GM12878 (cell line): ENCODE results near the gene ISM1. TPM values are rescaled to one million over a fixed set of nuclear protein-coding genes. Genes with fewer than 3 reads are reported as not detected.

ENCODE experiments used
- ATAC-seq: fragments of 200-7000 bp; cut with Tn5 transposase; 3 replicates; pipeline ENCODE4 v1.9.1; 2020; ENCODE audit warnings: mild to moderate bottlenecking, moderate library complexity
- BruUV-seq: library from RNA; stranded (reverse); fragments of 400-500 nt; replicated peaks from 2 replicates; lab custom pipeline; 2021; lab: Mats Ljungman, UMichigan
- CTCF ChIA-PET: fragments of 300-600 bp; sonication (Branson Sonifier 250); formaldehyde crosslinking; extraction: SDS; loops from one replicate; lab custom pipeline; 2021; ENCODE audit warnings: inconsistent platforms; lab: Yijun Ruan, JAX
- POLR2A ChIA-PET: fragments of 350-600 bp; formaldehyde crosslinking; extraction: SDS; loops from one replicate; lab custom pipeline; 2021; ENCODE audit warnings: inconsistent platforms; lab: Charles Lee
- RAD21 ChIA-PET: fragments of 300-600 bp; sonication (Branson Sonifier 250); formaldehyde crosslinking; loops from one replicate; lab custom pipeline; 2023; ENCODE audit warnings: antibody characterized with exemption; ENCODE audit not compliant: unreplicated experiment; lab: Charles Lee
- SMC1A ChIA-PET: fragments of 300-600 bp; sonication (Branson Sonifier 250); formaldehyde crosslinking; loops from one replicate; lab custom pipeline; 2023; ENCODE audit not compliant: unreplicated experiment, uncharacterized antibody; lab: Charles Lee
- DNase-seq: peaks from one replicate; pipeline ENCODE4 v3.0.0-alpha.2; 2011; ENCODE audit warnings: low read depth, low spot score
- FAIRE-seq: peaks from 3 replicates; lab custom pipeline; 2011; peaks lifted over from hg19 to GRCh38; lab: Jason Lieb, UNC
- H2AFZ ChIP-seq: 2 replicates; pipeline ENCODE4 v1.6.0; 2011; ENCODE audit warnings: low read depth, low read length, control low read depth; ENCODE audit not compliant: control insufficient read depth
- H3K27ac ChIP-seq: 2 replicates; pipeline ENCODE4 v1.5.1; 2011; ENCODE audit warnings: control low read depth; ENCODE audit not compliant: control insufficient read depth, insufficient read depth
- H3K27me3 ChIP-seq, 2 experiments: replicated peaks in 1 of 2; 2 replicates each; pipeline versions ENCODE4 v1.6.0 to v1.6.1; 2011; ENCODE audit warnings: low read length in 1 of 2; ENCODE audit not compliant: control insufficient read depth in 2 of 2, insufficient read depth in 2 of 2
- H3K36me3 ChIP-seq, 2 experiments: 2 replicates each; pipeline ENCODE4 v1.5.1; 2011; ENCODE audit warnings: low read length in 1 of 2; ENCODE audit not compliant: control insufficient read depth in 2 of 2, insufficient read depth in 2 of 2
- H3K4me1 ChIP-seq: 2 replicates; pipeline ENCODE4 v1.6.1; 2011; ENCODE audit warnings: mild to moderate bottlenecking, low read length, moderate library complexity, mixed read lengths; ENCODE audit not compliant: control insufficient read depth, insufficient read depth
- H3K4me2 ChIP-seq: 2 replicates; pipeline ENCODE4 v1.6.0; 2011; ENCODE audit warnings: control low read depth; ENCODE audit not compliant: control insufficient read depth, insufficient read depth
- H3K4me3 ChIP-seq: fragments of 200-600 bp; sonication (generic); 2 replicates; pipeline ENCODE4 v1.5.1; 2016
- H3K79me2 ChIP-seq: 2 replicates; pipeline ENCODE4 v1.6.0; 2011; ENCODE audit warnings: low read length; ENCODE audit not compliant: control insufficient read depth, insufficient read depth
- H3K9ac ChIP-seq: 2 replicates; pipeline ENCODE4 v1.8.0; 2011; ENCODE audit warnings: low read length, control low read depth, mixed read lengths; ENCODE audit not compliant: control insufficient read depth, insufficient read depth
- H3K9me3 ChIP-seq: replicated peaks from 3 replicates; pipeline ENCODE4 v1.5.1; 2011; ENCODE audit warnings: mild to moderate bottlenecking, low read length; ENCODE audit not compliant: control insufficient read depth, insufficient read depth
- H4K20me1 ChIP-seq: 2 replicates; pipeline ENCODE4 v1.6.0; 2011; ENCODE audit not compliant: control insufficient read depth, insufficient read depth
- CBX3 ChIP-seq: fragments of 200-600 bp; sonication (generic); IDR thresholded peaks from 2 replicates; pipeline ENCODE4 v1.6.1; 2016; ENCODE audit warnings: low read depth, borderline replicate concordance
- GABPA ChIP-seq: IDR thresholded peaks from 2 replicates; pipeline ENCODE4 v1.6.1; 2014; ENCODE audit warnings: antibody characterized with exemption, low read depth, mild to moderate bottlenecking, inconsistent platforms
- SMARCA5 ChIP-seq: fragments of 450-650 bp; IDR thresholded peaks from 2 replicates; pipeline ENCODE4 v1.6.1; 2017; ENCODE audit warnings: mild to moderate bottlenecking
- TCF12 ChIP-seq: IDR thresholded peaks from 2 replicates; pipeline ENCODE4 v1.6.1; 2011; ENCODE audit warnings: low read depth, mild to moderate bottlenecking, low read length
- WRNIP1 ChIP-seq: IDR thresholded peaks from 2 replicates; pipeline ENCODE4 v1.6.1; 2011; ENCODE audit warnings: low read depth, low read length, improper control_type of control experiment, borderline replicate concordance
- ZNF207 ChIP-seq: fragments of 450-650 bp; IDR thresholded peaks from 2 replicates; pipeline ENCODE4 v1.6.1; 2014; ENCODE audit warnings: antibody characterized with exemption, mild to moderate bottlenecking, borderline replicate concordance
- ZNF24 ChIP-seq: fragments of 450-650 bp; IDR thresholded peaks from 2 replicates; pipeline ENCODE4 v1.6.1; 2017; ENCODE audit warnings: antibody characterized with exemption, mild to moderate bottlenecking
- WGBS: methylation state at CpG from one replicate; pipeline ENCODE4 v1.1.6; 2016; ENCODE audit warnings: low lambda C conversion rate; ENCODE audit not compliant: insufficient replicate concordance, insufficient coverage; ENCODE audit errors: missing lambda C conversion rate; 5-methylcytosine and 5-hydroxymethylcytosine counted together
- in situ Hi-C: fragments of 300-500 bp; cut with MboI; formaldehyde crosslinking; loops from 9 replicates; pipeline ENCODE4 v1.14.3; 2018; ENCODE audit warnings: mixed read lengths
- intact Hi-C: fragments of 100-400 bp; cut with micrococcal nuclease; formaldehyde crosslinking; loops from one replicate; pipeline ENCODE4 v1.14.2; 2022; ENCODE audit not compliant: unreplicated experiment
- polyA plus RNA-seq, 11 experiments: library from polyadenylated mRNA; depleted of rRNA in 4 of 11; unstranded in 6 of 11; stranded (reverse) in 5 of 11; fragments of >200 nt; fragmentation: Nextera tagmentation in 4 of 11; fragmentation: Illumina TruSeq in 1 of 11; extraction: Ambion mirVana in 4 of 11; extraction: Trizol in 1 of 11; gene quantifications; 1 replicate in 1 of 11; 2 replicates in 10 of 11; pipeline versions ENCODE4 v1.2.1 to v1.2.3, GENCODE V29; 2011 to 2016; ENCODE audit warnings: inconsistent platforms in 2 of 11, missing spikeins in 2 of 11, low read depth in 1 of 11
- total RNA-seq, 4 experiments: library from RNA; depleted of rRNA in 3 of 4; stranded (reverse); fragments of >200 nt in 3 of 4; fragmentation: Illumina TruSeq in 1 of 4; extraction: Trizol in 1 of 4; gene quantifications; 2 replicates each; pipeline versions ENCODE4 v1.2.1 to v1.2.3, GENCODE V29; 2013 to 2021

The ISM1 gene
- total and polyA plus RNA-seq, 10 of the 15 experiments (the other 5 are each of a cell fraction or from before 2014, with no cell fraction given): 0.01 to 0.03 TPM; not detected in 8

- H3K9ac ChIP-seq: no peak overlapping the region
- no peaks in the 10 kb centered on the region for H3K27me3 ChIP-seq
- TF ChIP-seq CBX3 (no peak), SMARCA5 (no peak), TCF12 (no peak), ZNF207 (no peak), GABPA (no peak), WRNIP1 (no peak), ZNF24 (no peak)
- no peaks in the 10 kb centered on the region for H3K4me1 ChIP-seq
- no peak overlapping the region for H2AFZ ChIP-seq
- intact Hi-C loops: no loop called here
- ChIA-PET RAD21 (no interaction called here), POLR2A (no interaction called here), CTCF (interaction anchor here (0.5 to 2.2 kb wide), 3 partner anchors 11 to 497 kb away, joined by 3 to 5 read pairs (median 4); no protein-coding TSS in a partner anchor), SMC1A (interaction anchor here (0.6 to 3.8 kb wide), 3 partner anchors 12 to 493 kb away, joined by 3 to 21 read pairs (median 5); no protein-coding TSS in a partner anchor)
- H3K9me3 ChIP-seq: no peaks in the 10 kb centered on the region
- in situ Hi-C loops: loop anchor here (10.0 kb wide), 2 partner anchors 176 to 366 kb away; no protein-coding TSS in a partner anchor
- no peaks in the 10 kb centered on the region for H3K79me2 ChIP-seq
- ATAC-seq (no peak), DNase-seq (no peak), FAIRE-seq (no peak)
- WGBS: 40% methylated on average over 5 of the region's 5 CpGs
- no peaks in the 10 kb centered on the region for H3K36me3 ChIP-seq
- BruUV-seq: no TSS peak
- no peak overlapping the region for H3K4me3 ChIP-seq
- no peaks in the 10 kb centered on the region for H4K20me1 ChIP-seq
- H3K4me2 ChIP-seq: no peak overlapping the region
- H3K27ac ChIP-seq: no peak overlapping the region
Measured at GRCh38 chr20:13291157-13291556, 70.1 kb downstream of the ISM1 start.
